H9 (cell line): ENCODE measurements around the gene NDC80. TPM values are rescaled to one million over a fixed set of nuclear protein-coding genes. Genes with fewer than 3 reads are reported as not detected.

Experiments used
- DNase-seq: peaks from one replicate; pipeline ENCODE4 v3.0.0-alpha.2; 2017
- H2AFZ ChIP-seq: one replicate; pipeline ENCODE4 v1.6.1; 2013; ENCODE audit warnings: mild to moderate bottlenecking, low read length, control low read depth, moderate library complexity
- H2AK5ac ChIP-seq: 2 replicates; pipeline ENCODE4 v1.6.1; 2013; ENCODE audit warnings: low read length, control low read depth, mixed read lengths; ENCODE audit not compliant: insufficient read length
- H2BK120ac ChIP-seq: one replicate; pipeline ENCODE4 v1.6.1; 2013; ENCODE audit warnings: low read depth, mild to moderate bottlenecking, low read length, control low read depth, inconsistent platforms; ENCODE audit not compliant: poor library complexity, severe bottlenecking
- H2BK12ac ChIP-seq: 2 replicates; pipeline ENCODE4 v1.6.1; 2013; ENCODE audit warnings: low read length, control low read depth, mixed read lengths, low read depth; ENCODE audit not compliant: insufficient read length
- H2BK15ac ChIP-seq: 2 replicates; pipeline ENCODE4 v1.6.1; 2013; ENCODE audit warnings: low read depth, low read length, control low read depth
- H2BK20ac ChIP-seq: one replicate; pipeline ENCODE4 v1.6.1; 2013; ENCODE audit warnings: low read depth, mild to moderate bottlenecking, low read length, control low read depth, inconsistent platforms; ENCODE audit not compliant: poor library complexity, severe bottlenecking
- H2BK5ac ChIP-seq: 2 replicates; pipeline ENCODE4 v1.6.1; 2013; ENCODE audit warnings: low read length, control low read depth, mixed read lengths; ENCODE audit not compliant: insufficient read length
- H3K14ac ChIP-seq: 2 replicates; pipeline ENCODE4 v1.6.1; 2013; ENCODE audit warnings: low read length, control low read depth; ENCODE audit not compliant: insufficient read depth
- H3K18ac ChIP-seq: 2 replicates; pipeline ENCODE4 v1.6.1; 2013; ENCODE audit warnings: low read depth, mild to moderate bottlenecking, mixed read lengths, low read length, control low read depth; ENCODE audit not compliant: insufficient read length
- H3K23ac ChIP-seq: 2 replicates; pipeline ENCODE4 v1.6.1; 2013; ENCODE audit warnings: low read length, control low read depth, mixed read lengths, low read depth; ENCODE audit not compliant: insufficient read length
- H3K23me2 ChIP-seq: 2 replicates; pipeline ENCODE4 v1.6.1; 2013; ENCODE audit warnings: low read depth, mild to moderate bottlenecking, mixed read lengths, low read length, control low read depth; ENCODE audit not compliant: insufficient read length, poor library complexity, severe bottlenecking
- H3K27ac ChIP-seq: 2 replicates; pipeline ENCODE4 v1.5.1; 2013; ENCODE audit warnings: low read length, control low read depth, mixed read lengths, low read depth; ENCODE audit not compliant: insufficient read length
- H3K27me3 ChIP-seq: 2 replicates; pipeline ENCODE4 v1.6.1; 2013; ENCODE audit warnings: low read length, control low read depth, inconsistent platforms; ENCODE audit not compliant: insufficient read depth
- H3K4ac ChIP-seq: 2 replicates; pipeline ENCODE4 v1.6.1; 2013; ENCODE audit warnings: low read depth, mild to moderate bottlenecking, control low read depth, inconsistent platforms, low read length, moderate library complexity
- H3K4me1 ChIP-seq: 2 replicates; pipeline ENCODE4 v1.6.1; 2013; ENCODE audit warnings: low read length, control low read depth, inconsistent platforms; ENCODE audit not compliant: insufficient read depth
- H3K4me2 ChIP-seq: 2 replicates; pipeline ENCODE4 v1.6.1; 2013; ENCODE audit warnings: low read length, control low read depth, mixed read lengths; ENCODE audit not compliant: insufficient read length, insufficient read depth
- H3K56ac ChIP-seq: 2 replicates; pipeline ENCODE4 v1.6.1; 2013; ENCODE audit warnings: low read depth, mild to moderate bottlenecking, mixed read lengths, low read length, control low read depth; ENCODE audit not compliant: insufficient read length
- H3K79me1 ChIP-seq: 2 replicates; pipeline ENCODE4 v1.6.1; 2013; ENCODE audit warnings: low read depth, mild to moderate bottlenecking, moderate library complexity, low read length, control low read depth, inconsistent platforms; ENCODE audit not compliant: insufficient read depth, poor library complexity, severe bottlenecking
- H3K79me2 ChIP-seq: 2 replicates; pipeline ENCODE4 v1.6.1; 2013; ENCODE audit warnings: low read length, control low read depth, inconsistent platforms; ENCODE audit not compliant: insufficient read depth
- H3K9ac ChIP-seq: 2 replicates; pipeline ENCODE4 v1.6.1; 2013; ENCODE audit warnings: low read length, control low read depth, mixed read lengths; ENCODE audit not compliant: insufficient read length; ENCODE audit errors: extremely low read depth
- H3K9me3 ChIP-seq: one replicate; pipeline ENCODE4 v1.6.1; 2013; ENCODE audit warnings: low read depth, low read length, inconsistent platforms; ENCODE audit not compliant: control insufficient read depth
- H3T11ph ChIP-seq: one replicate; pipeline ENCODE4 v1.6.1; 2013; ENCODE audit warnings: mild to moderate bottlenecking, low read length, control low read depth, inconsistent platforms
- H4K20me1 ChIP-seq: one replicate; pipeline ENCODE4 v1.6.1; 2013; ENCODE audit not compliant: control insufficient read depth, insufficient read length, insufficient read depth
- H4K5ac ChIP-seq: 2 replicates; pipeline ENCODE4 v1.6.1; 2013; ENCODE audit warnings: low read depth, mild to moderate bottlenecking, mixed read lengths, low read length, control low read depth; ENCODE audit not compliant: insufficient read length
- H4K8ac ChIP-seq: replicated peaks from 2 replicates; pipeline ENCODE4 v1.6.1; 2013; ENCODE audit warnings: low read length, control low read depth, mixed read lengths, low read depth; ENCODE audit not compliant: insufficient read length
- H4K91ac ChIP-seq: 2 replicates; pipeline ENCODE4 v1.6.1; 2013; ENCODE audit warnings: low read depth, mild to moderate bottlenecking, moderate library complexity, mixed read lengths, low read length, control low read depth; ENCODE audit not compliant: insufficient read length
- H3K27ac Mint-ChIP-seq, 3 experiments: 2 replicates in 2 of 3; 3 replicates in 1 of 3; pipeline ENCODE4 v1.8.0; 2020 to 2021; ENCODE audit warnings: mixed read lengths in 3 of 3, mild to moderate bottlenecking in 1 of 3, moderate library complexity in 1 of 3
- H3K27me3 Mint-ChIP-seq: 2 replicates; pipeline ENCODE4 v1.8.0; 2021; ENCODE audit warnings: low read depth, mild to moderate bottlenecking, moderate library complexity, mixed read lengths
- H3K36me3 Mint-ChIP-seq, 3 experiments: 2 replicates in 2 of 3; 3 replicates in 1 of 3; pipeline ENCODE4 v1.8.0; 2020 to 2021; ENCODE audit warnings: low read depth in 3 of 3, mixed read lengths in 3 of 3; ENCODE audit not compliant: insufficient read depth in 1 of 3
- H3K4me1 Mint-ChIP-seq, 2 experiments: 2 replicates each; pipeline ENCODE4 v1.8.0; 2020; ENCODE audit warnings: mixed read lengths in 2 of 2
- H3K4me3 Mint-ChIP-seq, 2 experiments: 2 replicates in 1 of 2; 3 replicates in 1 of 2; pipeline ENCODE4 v1.8.0; 2020 to 2021; ENCODE audit warnings: mild to moderate bottlenecking in 2 of 2, mixed read lengths in 2 of 2, moderate library complexity in 1 of 2
- H3K9me3 Mint-ChIP-seq, 2 experiments: 2 replicates in 1 of 2; 3 replicates in 1 of 2; pipeline ENCODE4 v1.8.0; 2020; ENCODE audit warnings: mild to moderate bottlenecking in 2 of 2, mixed read lengths in 2 of 2, moderate library complexity in 1 of 2
- CTCF ChIP-seq: fragments of 200-600 bp; sonication (generic); conservative IDR thresholded peaks from 3 replicates; pipeline ENCODE4 v1.8.0; 2021; ENCODE audit warnings: antibody characterized with exemption, mild to moderate bottlenecking
- WGBS: extraction: QIAGEN DNeasy Blood & Tissue Kit; methylation state at CpG from one replicate; pipeline ENCODE4 v1.1.7; 2013; ENCODE audit warnings: missing lambda C conversion rate, low lambda C conversion rate, mixed read lengths; ENCODE audit not compliant: insufficient read length; ENCODE audit errors: extremely low coverage; 5-methylcytosine and 5-hydroxymethylcytosine counted together
- total RNA-seq: library from RNA; stranded (reverse); gene quantifications from 2 replicates; pipeline ENCODE4 v1.2.1, GENCODE V29; 2021

Gene NDC80
- total RNA-seq, 1 experiment from 2014 or later: 39.5 TPM

DNA sequence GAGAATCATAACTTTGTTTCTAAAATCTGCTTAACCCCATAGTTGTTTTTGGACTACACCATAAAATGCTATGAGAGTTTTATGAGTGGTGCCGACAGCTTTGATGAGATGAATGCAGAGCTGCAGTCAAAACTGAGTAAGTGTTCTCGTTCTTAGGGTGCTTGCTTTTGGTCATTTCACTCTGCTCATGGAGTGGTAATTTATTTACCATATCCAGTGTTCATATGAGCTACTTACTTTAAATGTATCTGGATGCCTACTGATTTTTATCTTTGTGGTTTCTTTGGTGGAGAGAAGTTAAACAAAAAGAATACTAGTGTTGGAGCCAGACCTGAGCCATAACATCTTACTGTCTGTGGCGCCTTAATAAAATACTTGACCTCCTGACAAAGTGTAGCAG is 16.4 kb downstream of the NDC80 start:
- no peak overlapping the region for H3K4ac ChIP-seq
- no peak overlapping the region for H3K27ac Mint-ChIP-seq
- no peak overlapping the region for H4K8ac ChIP-seq
- no peak overlapping the region for H4K5ac ChIP-seq
- H3K27me3 ChIP-seq: no peaks in the 10 kb centered on the region
- no peak for TF ChIP-seq CTCF
- H2BK15ac ChIP-seq: no peak overlapping the region
- no peaks in the 10 kb centered on the region for H3K9me3 Mint-ChIP-seq
- H3K36me3 Mint-ChIP-seq: peaks cover 25 to 66% (median 64%) of the 10 kb centered on the region in 3 experiments; a peak in 6 of 7 replicates
- no peak for DNase-seq
- no peaks in the 10 kb centered on the region for H3K27me3 Mint-ChIP-seq
- no peak overlapping the region for H3K14ac ChIP-seq
- H3K4me1 ChIP-seq: no peaks in the 10 kb centered on the region
- H3K23ac ChIP-seq: no peak overlapping the region
- no peak overlapping the region for H3K27ac ChIP-seq
- WGBS: no CpG with 5 or more reads among the region's 3 CpGs
- no peak overlapping the region for H2BK5ac ChIP-seq
- no peaks in the 10 kb centered on the region for H3K9me3 ChIP-seq
- H4K91ac ChIP-seq: no peak overlapping the region
- H3K18ac ChIP-seq: no peak overlapping the region
- no peaks in the 10 kb centered on the region for H3K23me2 ChIP-seq
- H3K79me2 ChIP-seq: no peaks in the 10 kb centered on the region
- no peak overlapping the region for H3K9ac ChIP-seq
- no peak overlapping the region for H3K56ac ChIP-seq
- H4K20me1 ChIP-seq: no peaks in the 10 kb centered on the region
- H2BK120ac ChIP-seq: no peak overlapping the region
- H3K4me2 ChIP-seq: no peak overlapping the region
- H2BK20ac ChIP-seq: no peak overlapping the region
- H2AK5ac ChIP-seq: no peak overlapping the region
- 0 out of 4 replicates have a peak, but pooled peaks cover 0 to 2% of the 10 kb centered on the region in 2 experiments for H3K4me1 Mint-ChIP-seq
- H3K79me1 ChIP-seq: no peaks in the 10 kb centered on the region
- no peak overlapping the region for H2AFZ ChIP-seq
- H3K4me3 Mint-ChIP-seq: no peak overlapping the region
- H3T11ph ChIP-seq: no peak overlapping the region
- H2BK12ac ChIP-seq: no peak overlapping the region
